ENCODE measurements around the gene ZNF318. TPM values are rescaled to one million over a fixed set of nuclear protein-coding genes. Genes with fewer than 3 reads are reported as not detected.

The ZNF318 gene
- polyA plus RNA-seq, 1 donor (not counting 4 experiments of a cell fraction or from before 2014, with no cell fraction given) = 14.6 TPM

DNA sequence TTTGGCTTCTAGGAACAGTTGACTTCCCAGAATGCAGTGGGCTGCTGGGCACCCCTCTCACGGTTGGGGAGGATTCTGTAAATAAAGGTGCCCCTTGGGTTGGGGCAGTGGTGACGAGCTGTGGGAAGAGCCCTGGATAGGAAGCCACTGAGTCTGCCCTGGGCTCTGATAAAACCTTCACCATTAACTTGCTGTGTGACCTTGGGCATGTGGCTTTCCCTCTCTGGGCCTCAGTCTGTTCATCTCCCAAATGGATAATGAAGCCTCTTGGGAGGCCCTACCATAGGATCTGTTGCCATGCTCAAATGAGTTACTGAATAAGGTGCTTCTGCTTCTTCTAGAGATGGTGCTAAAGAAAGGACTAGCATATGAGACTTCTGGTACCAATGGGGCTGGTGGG is 64.6 kb downstream of the ZNF318 start:
- FAIRE-seq (no peak), DNase-seq (ENCODE audit: low read depth, low spot score) (no peak)
- H3K79me2 ChIP-seq (ENCODE audit: control insufficient read depth, insufficient read depth, low read length) = no peaks in the 10 kb centered on the region
- H3K4me3 ChIP-seq (ENCODE audit: control insufficient read depth in 2 of 3, extremely low read depth in 1 of 3, insufficient read depth in 2 of 3, low read depth in 1 of 3, low read length in 3 of 3) = no peak overlapping the region
- dilution Hi-C loops (cut with MboI; ENCODE audit: extremely low pct_ligation_motif_present, low sequenced_read_pairs) = no loop called here
- no peaks in the 10 kb centered on the region for H4K20me1 ChIP-seq (ENCODE audit: control insufficient read depth, extremely low read depth, insufficient read depth, low read length)
- no peaks in the 10 kb centered on the region for H3K9me3 ChIP-seq (ENCODE audit: control insufficient read depth, low read depth, low read length)
- H3K27ac ChIP-seq (ENCODE audit: control insufficient read depth, insufficient read depth, low read length) = no peak overlapping the region
- no peak overlapping the region for H2AFZ ChIP-seq (ENCODE audit: control insufficient read depth, low read length)
- TF ChIP-seq, protein P1, sequence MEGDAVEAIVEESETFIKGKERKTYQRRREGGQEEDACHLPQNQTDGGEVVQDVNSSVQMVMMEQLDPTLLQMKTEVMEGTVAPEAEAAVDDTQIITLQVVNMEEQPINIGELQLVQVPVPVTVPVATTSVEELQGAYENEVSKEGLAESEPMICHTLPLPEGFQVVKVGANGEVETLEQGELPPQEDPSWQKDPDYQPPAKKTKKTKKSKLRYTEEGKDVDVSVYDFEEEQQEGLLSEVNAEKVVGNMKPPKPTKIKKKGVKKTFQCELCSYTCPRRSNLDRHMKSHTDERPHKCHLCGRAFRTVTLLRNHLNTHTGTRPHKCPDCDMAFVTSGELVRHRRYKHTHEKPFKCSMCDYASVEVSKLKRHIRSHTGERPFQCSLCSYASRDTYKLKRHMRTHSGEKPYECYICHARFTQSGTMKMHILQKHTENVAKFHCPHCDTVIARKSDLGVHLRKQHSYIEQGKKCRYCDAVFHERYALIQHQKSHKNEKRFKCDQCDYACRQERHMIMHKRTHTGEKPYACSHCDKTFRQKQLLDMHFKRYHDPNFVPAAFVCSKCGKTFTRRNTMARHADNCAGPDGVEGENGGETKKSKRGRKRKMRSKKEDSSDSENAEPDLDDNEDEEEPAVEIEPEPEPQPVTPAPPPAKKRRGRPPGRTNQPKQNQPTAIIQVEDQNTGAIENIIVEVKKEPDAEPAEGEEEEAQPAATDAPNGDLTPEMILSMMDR (optimal IDR thresholded peaks at IDR 0.05 in 1 of 3, IDR thresholded peaks at IDR 0.05 in 1 of 3, conservative IDR thresholded peaks at IDR 0.05 in 1 of 3; ENCODE audit: extremely low read depth in 1 of 3, insufficient read depth in 2 of 3, low read length in 3 of 3) = no peak
- TF ChIP-seq EZH2 (IDR thresholded peaks at IDR 0.05; ENCODE audit: low read length) = no peak
- peaks cover 9% of the 10 kb centered on the region for H3K27me3 ChIP-seq (ENCODE audit: control insufficient read depth, extremely low read depth, insufficient read depth, low read length)
- no peaks in the 10 kb centered on the region for H3K36me3 ChIP-seq (ENCODE audit: control insufficient read depth in 2 of 2, extremely low read depth in 1 of 2, insufficient read depth in 2 of 2, low read length in 2 of 2)
- H3K9me1 ChIP-seq (ENCODE audit: control insufficient read depth, extremely low read depth, insufficient read depth, low read length) = no peaks in the 10 kb centered on the region
- H3K9ac ChIP-seq (ENCODE audit: control insufficient read depth, extremely low read depth, insufficient read depth, low read length) = no peak overlapping the region
- peaks cover 7% of the 10 kb centered on the region for H3K4me1 ChIP-seq (ENCODE audit: control insufficient read depth, extremely low read depth, insufficient read depth, low read length)
- H3K4me2 ChIP-seq (ENCODE audit: control insufficient read depth, extremely low read depth, insufficient read depth, low read depth, low read length) = no peak overlapping the region

DNA sequence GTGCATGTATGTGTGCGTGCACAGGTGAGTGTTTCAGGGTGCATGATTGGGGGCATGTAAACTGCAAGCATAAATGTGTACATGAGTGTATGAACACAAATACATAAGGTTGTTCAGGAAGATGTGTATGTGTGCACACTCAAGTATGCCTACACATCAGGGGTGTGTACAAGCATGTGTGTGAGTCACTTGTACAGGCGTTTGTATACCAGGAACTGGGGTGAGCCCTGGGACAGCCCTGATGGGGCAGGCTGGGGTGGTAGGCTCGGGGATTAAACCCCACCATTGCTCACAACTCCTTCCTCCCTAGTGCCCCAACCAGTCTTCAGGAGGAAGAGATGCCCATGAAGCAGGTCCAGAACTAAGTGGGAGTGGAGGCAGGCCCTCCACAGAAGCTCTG is 65.1 kb downstream of the ZNF318 start:
- FAIRE-seq = peak; percentile 52
- no peaks in the 10 kb centered on the region for H3K79me2 ChIP-seq (ENCODE audit: control insufficient read depth, insufficient read depth, low read length)
- H3K9me3 ChIP-seq (ENCODE audit: control insufficient read depth, low read depth, low read length) = no peaks in the 10 kb centered on the region
- H3K4me1 ChIP-seq (ENCODE audit: control insufficient read depth, extremely low read depth, insufficient read depth, low read length) = peaks cover 6% of the 10 kb centered on the region
- H3K4me3 ChIP-seq (ENCODE audit: control insufficient read depth in 2 of 3, extremely low read depth in 1 of 3, insufficient read depth in 2 of 3, low read depth in 1 of 3, low read length in 3 of 3) = no peak overlapping the region
- H3K27ac ChIP-seq (ENCODE audit: control insufficient read depth, insufficient read depth, low read length) = no peak overlapping the region
- TF ChIP-seq EZH2 (IDR thresholded peaks at IDR 0.05; ENCODE audit: low read length) = no peak
- TF ChIP-seq, protein P1 (optimal IDR thresholded peaks at IDR 0.05 in 1 of 3, IDR thresholded peaks at IDR 0.05 in 1 of 3, conservative IDR thresholded peaks at IDR 0.05 in 1 of 3; ENCODE audit: extremely low read depth in 1 of 3, insufficient read depth in 2 of 3, low read length in 3 of 3) = no peak
- dilution Hi-C loops (cut with MboI; ENCODE audit: extremely low pct_ligation_motif_present, low sequenced_read_pairs) = no loop called here
- DNase-seq (ENCODE audit: low read depth, low spot score) = no peak
- H3K9me1 ChIP-seq (ENCODE audit: control insufficient read depth, extremely low read depth, insufficient read depth, low read length) = no peaks in the 10 kb centered on the region
- no peak overlapping the region for H3K4me2 ChIP-seq (ENCODE audit: control insufficient read depth, extremely low read depth, insufficient read depth, low read depth, low read length)
- no peaks in the 10 kb centered on the region for H4K20me1 ChIP-seq (ENCODE audit: control insufficient read depth, extremely low read depth, insufficient read depth, low read length)
- no peak overlapping the region for H3K9ac ChIP-seq (ENCODE audit: control insufficient read depth, extremely low read depth, insufficient read depth, low read length)
- peaks cover 14% of the 10 kb centered on the region for H3K27me3 ChIP-seq (ENCODE audit: control insufficient read depth, extremely low read depth, insufficient read depth, low read length)
- no peak overlapping the region for H2AFZ ChIP-seq (ENCODE audit: control insufficient read depth, low read length)
- H3K36me3 ChIP-seq (ENCODE audit: control insufficient read depth in 2 of 2, extremely low read depth in 1 of 2, insufficient read depth in 2 of 2, low read length in 2 of 2) = no peaks in the 10 kb centered on the region

All from keratinocyte (primary cell).